K562 (cell line): Measurements from ENCODE around the gene ALCAM. TPM values are rescaled to one million over a fixed set of nuclear protein-coding genes. Genes with fewer than 3 reads are reported as not detected.

Experiments used
- ATAC-seq: fragments of 200-7000 bp; cut with Tn5 transposase; 3 replicates; pipeline ENCODE4 v1.9.1; 2020; ENCODE audit warnings: moderate library complexity
- BruUV-seq: library from RNA; stranded (reverse); fragments of 400-500 nt; replicated peaks from 2 replicates; lab custom pipeline; 2021; lab: Mats Ljungman, UMichigan
- CTCF ChIA-PET: fragments of 300-600 bp; formaldehyde crosslinking; extraction: SDS; loops from one replicate; lab custom pipeline; 2021; ENCODE audit warnings: low intra/inter-chr PET ratio; lab: Yijun Ruan, JAX
- POLR2A ChIA-PET: fragments of 300-600, 350-650 bp; sonication (Branson Sonifier 250); formaldehyde crosslinking; extraction: SDS; loops from one replicate; lab custom pipeline; 2021; ENCODE audit warnings: antibody characterized with exemption, inconsistent platforms; lab: Yijun Ruan, JAX
- DNase-seq, 4 experiments: peaks; one replicate each; pipeline versions ENCODE4 v3.0.0 to v3.0.0-alpha.2; 2011 to 2018; ENCODE audit warnings: low spot score in 3 of 4, mixed read lengths in 3 of 4; ENCODE audit errors: extremely low read depth in 1 of 4
- FAIRE-seq: peaks from 2 replicates; lab custom pipeline; 2011; peaks lifted over from hg19 to GRCh38; lab: Jason Lieb, UNC
- H2AFZ ChIP-seq: 2 replicates; pipeline ENCODE4 v1.6.0; 2011; ENCODE audit warnings: low read depth, low read length, control low read depth, inconsistent platforms
- H3K27ac ChIP-seq: fragments of 200-600 bp; 3 replicates; pipeline ENCODE4 v1.8.0; 2011; ENCODE audit warnings: low read depth, mild to moderate bottlenecking, control low read depth, inconsistent platforms, low read length, moderate library complexity, mixed read lengths; ENCODE audit errors: extremely low read depth
- H3K27me3 ChIP-seq, 2 experiments: fragments of 300-600 bp in 1 of 2; 2 replicates in 1 of 2; 3 replicates in 1 of 2; pipeline versions ENCODE4 v1.6.0 to v1.8.0; 2011; ENCODE audit warnings: inconsistent platforms in 2 of 2, low read length in 2 of 2, mild to moderate bottlenecking in 1 of 2, mixed read lengths in 1 of 2, moderate library complexity in 1 of 2; ENCODE audit not compliant: control insufficient read depth in 2 of 2, insufficient read depth in 2 of 2
- H3K36me3 ChIP-seq: fragments of 300-600 bp; 3 replicates; pipeline ENCODE4 v1.8.0; 2011; ENCODE audit warnings: mild to moderate bottlenecking, low read length, inconsistent platforms; ENCODE audit not compliant: control insufficient read depth, insufficient read depth
- H3K4me1 ChIP-seq, 2 experiments: fragments of 200-600 bp in 1 of 2; replicated peaks in 1 of 2; 2 replicates in 1 of 2; 3 replicates in 1 of 2; pipeline versions ENCODE4 v1.5.1 to v1.8.0; 2011; ENCODE audit warnings: inconsistent platforms in 2 of 2, low read length in 2 of 2, mild to moderate bottlenecking in 1 of 2, mixed read lengths in 1 of 2, moderate library complexity in 1 of 2; ENCODE audit not compliant: control insufficient read depth in 2 of 2, insufficient read depth in 2 of 2
- H3K4me2 ChIP-seq: 2 replicates; pipeline ENCODE4 v1.6.1; 2011; ENCODE audit warnings: low read length, control low read depth, inconsistent platforms, mixed read lengths; ENCODE audit not compliant: insufficient read depth
- H3K4me3 ChIP-seq: fragments of 200-600 bp; sonication (generic), shearing (Covaris generic); 2 replicates; pipeline ENCODE4 v1.5.1; 2016; ENCODE audit warnings: control low read depth, inconsistent platforms
- H3K79me2 ChIP-seq: fragments of 200-600 bp; 3 replicates; pipeline ENCODE4 v1.8.0; 2011; ENCODE audit warnings: low read length, inconsistent platforms; ENCODE audit not compliant: control insufficient read depth, insufficient read depth
- H3K9ac ChIP-seq, 2 experiments: 2 replicates each; pipeline versions ENCODE4 v1.6.0 to v1.6.1; 2011; ENCODE audit warnings: low read depth in 2 of 2, low read length in 2 of 2, control low read depth in 1 of 2, inconsistent platforms in 1 of 2, mild to moderate bottlenecking in 1 of 2, mixed read lengths in 1 of 2; ENCODE audit not compliant: insufficient read depth in 1 of 2
- H3K9me1 ChIP-seq: one replicate; pipeline ENCODE4 v1.6.0; 2011; ENCODE audit warnings: inconsistent platforms, mild to moderate bottlenecking, low read length, moderate library complexity; ENCODE audit not compliant: control insufficient read depth, insufficient read depth
- H3K9me3 ChIP-seq: replicated peaks from 2 replicates; pipeline ENCODE4 v1.5.1; 2011; ENCODE audit warnings: low read depth, low read length, inconsistent platforms; ENCODE audit not compliant: control insufficient read depth, insufficient read depth
- H4K20me1 ChIP-seq: replicated peaks from 2 replicates; pipeline ENCODE4 v1.6.1; 2011; ENCODE audit warnings: low read length, inconsistent platforms, mixed read lengths; ENCODE audit not compliant: control insufficient read depth, insufficient read depth
- C11orf30 ChIP-seq: fragments of 450-650 bp; IDR thresholded peaks from 2 replicates; pipeline ENCODE4 v1.6.1; 2016; ENCODE audit warnings: low read depth, mild to moderate bottlenecking
- IRF1 ChIP-seq: sonication (generic); formaldehyde crosslinking; IDR thresholded peaks from 2 replicates; pipeline ENCODE4 v1.8.0; 2022; ENCODE audit warnings: missing genetic modification reagents, mild to moderate bottlenecking, borderline replicate concordance
- MAFF ChIP-seq: IDR thresholded peaks from 2 replicates; pipeline ENCODE4 v1.6.1; 2012; ENCODE audit warnings: low read length, improper control_type of control experiment
- MAFG ChIP-seq: fragments of 450-650 bp; conservative IDR thresholded peaks from 2 replicates; pipeline ENCODE4 v1.6.1; 2016; ENCODE audit warnings: missing genetic modification characterization, missing compliant biosample characterization
- NFE2 ChIP-seq: IDR thresholded peaks from 2 replicates; pipeline ENCODE4 v1.6.1; 2014; ENCODE audit warnings: antibody characterized with exemption, low read depth
- SMAD4 ChIP-seq: fragments of 250-450 bp; sonication (Bioruptor Pico); conservative IDR thresholded peaks from 2 replicates; pipeline ENCODE4 v1.8.0; 2021; ENCODE audit warnings: inconsistent platforms, mild to moderate bottlenecking, moderate library complexity
- WGBS: fragments of 100-300 bp; shearing (Covaris generic); methylation state at CpG from one replicate; pipeline ENCODE4 v1.1.6; 2016; ENCODE audit warnings: low coverage, mixed read lengths; ENCODE audit not compliant: insufficient coverage; ENCODE audit errors: missing lambda C conversion rate; 5-methylcytosine and 5-hydroxymethylcytosine counted together
- in situ Hi-C: fragments of 300-500 bp; cut with MboI; formaldehyde crosslinking; loops from 4 replicates; pipeline ENCODE4 v1.15.0; 2018; ENCODE audit warnings: inconsistent platforms, mixed read lengths
- intact Hi-C: fragments of 100-400 bp; cut with micrococcal nuclease; formaldehyde crosslinking; loops from 2 replicates; pipeline ENCODE4 v1.14.2; 2022
- polyA plus RNA-seq, 8 experiments: library from polyadenylated mRNA; depleted of rRNA in 4 of 8; stranded (reverse) in 5 of 8; unstranded in 3 of 8; fragments of >200 nt; fragmentation: Nextera tagmentation in 2 of 8; fragmentation: Illumina TruSeq in 1 of 8; extraction: Ambion mirVana in 2 of 8; extraction: Trizol in 1 of 8; gene quantifications; 2 replicates each; pipeline versions ENCODE4 v1.2.1 to v1.2.3, GENCODE V29; 2011 to 2014; ENCODE audit warnings: inconsistent platforms in 1 of 8, missing spikeins in 1 of 8
- total RNA-seq, 7 experiments: library from RNA; depleted of rRNA in 6 of 7; stranded (reverse); fragments of >200 nt in 6 of 7; fragmentation: Illumina TruSeq in 2 of 7; extraction: Trizol in 2 of 7; gene quantifications; 2 replicates each; pipeline versions ENCODE4 v1.2.1 to v1.2.3, GENCODE V29; 2011 to 2021; ENCODE audit warnings: low replicate concordance in 1 of 7
- TF ChIP-seq, protein P1 (sequence below): fragments of 250-450 bp; sonication (Bioruptor Pico); IDR thresholded peaks from 2 replicates; pipeline ENCODE4 v1.6.1; 2021; ENCODE audit warnings: mild to moderate bottlenecking
- TF ChIP-seq, protein P2 (sequence below), 2 experiments: fragments of 250-450 bp in 1 of 2; fragments of 450-650 bp in 1 of 2; sonication (Bioruptor Pico) in 1 of 2; IDR thresholded peaks; 2 replicates each; pipeline versions ENCODE4 v1.6.1 to v1.8.0; 2016 to 2021; ENCODE audit warnings: mild to moderate bottlenecking in 2 of 2, moderate library complexity in 2 of 2, missing compliant biosample characterization in 1 of 2, missing genetic modification characterization in 1 of 2

ALCAM gene
- total and polyA plus RNA-seq, 9 of the 15 experiments (the other 6 are each of a cell fraction or from before 2014, with no cell fraction given): 0.03 to 0.98 (median 0.14) TPM; not detected in 1

GRCh38 chr3:105523501-105523900 is 156.8 kb downstream of the ALCAM start:
- ATAC-seq (no peak), DNase-seq (no peak), FAIRE-seq (no peak)
- TF ChIP-seq MAFF (0 out of 2 replicates have a peak, but pooled peaks have one; percentile 13), C11orf30 (0 out of 2 replicates have a peak, but pooled peaks have one; percentile 24), IRF1 (CRISPR knock-in tag) (no peak), NFE2 (0 out of 2 replicates have a peak, but pooled peaks have one; percentile 15), SMAD4 (no peak), MAFG (peak; percentile 54)
- TF ChIP-seq, protein P1, sequence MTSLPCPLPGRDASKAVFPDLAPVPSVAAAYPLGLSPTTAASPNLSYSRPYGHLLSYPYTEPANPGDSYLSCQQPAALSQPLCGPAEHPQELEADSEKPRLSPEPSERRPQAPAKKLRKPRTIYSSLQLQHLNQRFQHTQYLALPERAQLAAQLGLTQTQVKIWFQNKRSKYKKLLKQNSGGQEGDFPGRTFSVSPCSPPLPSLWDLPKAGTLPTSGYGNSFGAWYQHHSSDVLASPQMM (CRISPR knock-in tag): no peak
- TF ChIP-seq, protein P2, sequence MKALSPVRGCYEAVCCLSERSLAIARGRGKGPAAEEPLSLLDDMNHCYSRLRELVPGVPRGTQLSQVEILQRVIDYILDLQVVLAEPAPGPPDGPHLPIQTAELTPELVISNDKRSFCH (CRISPR knock-in tag; IDR thresholded peaks at IDR 0.05): no peak
- TF ChIP-seq, protein P2 (tag; IDR thresholded peaks at IDR 0.05): no peak
- H3K9me3 ChIP-seq: no peaks in the 10 kb centered on the region
- H3K36me3 ChIP-seq: no peaks in the 10 kb centered on the region
- H2AFZ ChIP-seq: no peak overlapping the region
- no peak overlapping the region for H3K27ac ChIP-seq
- no peaks in the 10 kb centered on the region for H3K27me3 ChIP-seq
- in situ Hi-C loops (no loop called here), intact Hi-C loops (no loop called here)
- 0% methylated on average over 1 of the region's 1 CpG for WGBS
- BruUV-seq: no TSS peak
- ChIA-PET CTCF (interaction anchor here (0.6 kb wide), 1 partner anchor 122 kb away, joined by 3 read pairs; no protein-coding TSS in a partner anchor), POLR2A (no interaction called here)
- no peak overlapping the region for H3K4me2 ChIP-seq
- H3K4me1 ChIP-seq: no peaks in the 10 kb centered on the region
- H3K9ac ChIP-seq: no peak overlapping the region
- no peaks in the 10 kb centered on the region for H3K79me2 ChIP-seq
- H4K20me1 ChIP-seq: no peaks in the 10 kb centered on the region
- H3K9me1 ChIP-seq: no peaks in the 10 kb centered on the region
- no peak overlapping the region for H3K4me3 ChIP-seq
